ENCODE data around the gene IGHMBP2. TPM values are rescaled to one million over a fixed set of nuclear protein-coding genes. Genes with fewer than 3 reads are reported as not detected.
"Not testable (repeated sequence)": the region's sequence is repeated elsewhere in the genome, so short reads cannot be mapped to it uniquely, and the experiment has no call there.

IGHMBP2 gene
- total and polyA plus RNA-seq, 12 donors: 9.0 to 24.3 (median 12.1) TPM

GRCh38 chr11:68882391-68882790 lies 21.3 kb upstream of the IGHMBP2 start:
- Histone ChIP-seq H3K9me3 (no peaks in the 10 kb centered on the region), H3K27me3 (no peaks in the 10 kb centered on the region), H3K27ac (no peak overlapping the region), H3K36me3 (no peaks in the 10 kb centered on the region), H3K4me1 (peaks cover 0 to 7% (median 0%) of the 10 kb centered on the region in 9 donors), H3K4me3 (no peak overlapping the region)
- intact Hi-C loops (cut with DNase I): no loop called here
- no peak for TF ChIP-seq CTCF (IDR thresholded peaks at IDR 0.05)
- 90% methylated on average over 13 of the region's 13 CpGs for WGBS, 2 donors
- ATAC-seq: no peak
- DNase-seq: no peak

- H3K9me3 ChIP-seq; DNase-seq; H3K4me3 ChIP-seq; H3K27ac ChIP-seq; intact Hi-C loops (cut with DNase I); H3K27me3 ChIP-seq; H3K36me3 ChIP-seq; ATAC-seq: not testable (repeated sequence)
- peaks cover 0 to 12% (median 0%) of the 10 kb centered on the region in 9 donors for H3K4me1 ChIP-seq
- 92 to 94% methylated on average over 15 of the region's 15 CpGs for WGBS, 2 donors
These were observed 18.9 kb upstream of the IGHMBP2 start for GRCh38 chr11:68884827-68885226.

GRCh38 chr11:68889948-68890446 lies 13.7 kb upstream of the IGHMBP2 start:
- TF ChIP-seq CTCF (IDR thresholded peaks at IDR 0.05): peak in 8 of 9 donors; percentile 22 to 68 (median 48)
- Histone ChIP-seq H3K4me3 (peak overlapping the region in 1 of 10 donors; percentile 36), H3K27ac (peak overlapping the region; percentile 59 to 86 (median 84)), H3K4me1 (peaks cover 12 to 31% (median 20%) of the 10 kb centered on the region in 9 donors), H3K36me3 (peaks cover 3 to 46% (median 16%) of the 10 kb centered on the region in 9 donors), H3K9me3 (no peaks in the 10 kb centered on the region), H3K27me3 (no peaks in the 10 kb centered on the region)
- ATAC-seq (peak; percentile 61 to 80 (median 72)), DNase-seq (peak; percentile 50 to 77)
- intact Hi-C loops (cut with DNase I): loop anchor here in 4 of 10 donors (2.0 to 10.0 kb wide), 3 partner anchors 48 to 755 kb away; partner anchors contain the start of genes CCND1 (in 2 of the 4) and CPT1A (in 1 of the 4)
- WGBS, 2 donors: 51 to 53% methylated on average over 18 of the region's 18 CpGs

GRCh38 chr11:68890490-68891231 lies 13.0 kb upstream of the IGHMBP2 start:
- H3K9me3 ChIP-seq: no peaks in the 10 kb centered on the region
- peaks cover 12 to 31% (median 20%) of the 10 kb centered on the region in 9 donors for H3K4me1 ChIP-seq
- no peak for TF ChIP-seq CTCF (IDR thresholded peaks at IDR 0.05)
- intact Hi-C loops (cut with DNase I): loop anchor here in 4 of 10 donors (2.0 to 10.0 kb wide), 3 partner anchors 48 to 754 kb away; partner anchors contain the start of genes CCND1 (in 2 of the 4) and CPT1A (in 1 of the 4)
- H3K27ac ChIP-seq: peak overlapping the region; percentile 59 to 86 (median 84)
- WGBS, 2 donors: 18 to 19% methylated on average over 17 of the region's 17 CpGs
- H3K36me3 ChIP-seq: peaks cover 3 to 53% (median 22%) of the 10 kb centered on the region in 9 donors
- ATAC-seq (peak; percentile 93 to 98 (median 97)), DNase-seq (peak; percentile 88 to 95)
- peak overlapping the region in 5 of 10 donors; percentile 15 to 36 (median 15) for H3K4me3 ChIP-seq
- H3K27me3 ChIP-seq: no peaks in the 10 kb centered on the region
